Umbilical cord (tissue), 2 donors: ENCODE results near the gene ZNF559. TPM values are rescaled to one million over a fixed set of nuclear protein-coding genes. Genes with fewer than 3 reads are reported as not detected.
"Not testable (repeated sequence)": the region's sequence is repeated elsewhere in the genome, so short reads cannot be mapped to it uniquely, and the experiment has no call there.

Experiments used
- DNase-seq: peaks from one replicate; pipeline ENCODE4 v3.0.0-alpha.2; 2015; ENCODE audit warnings: low spot score
- total RNA-seq: library from RNA; depleted of rRNA; stranded (reverse); fragments of >200 nt; gene quantifications from one replicate; pipeline ENCODE4 v1.2.3, GENCODE V29; 2014; ENCODE audit warnings: low replicate concordance; ENCODE audit not compliant: insufficient read depth

ZNF559 gene
- 32.7 TPM for total RNA-seq

DNA sequence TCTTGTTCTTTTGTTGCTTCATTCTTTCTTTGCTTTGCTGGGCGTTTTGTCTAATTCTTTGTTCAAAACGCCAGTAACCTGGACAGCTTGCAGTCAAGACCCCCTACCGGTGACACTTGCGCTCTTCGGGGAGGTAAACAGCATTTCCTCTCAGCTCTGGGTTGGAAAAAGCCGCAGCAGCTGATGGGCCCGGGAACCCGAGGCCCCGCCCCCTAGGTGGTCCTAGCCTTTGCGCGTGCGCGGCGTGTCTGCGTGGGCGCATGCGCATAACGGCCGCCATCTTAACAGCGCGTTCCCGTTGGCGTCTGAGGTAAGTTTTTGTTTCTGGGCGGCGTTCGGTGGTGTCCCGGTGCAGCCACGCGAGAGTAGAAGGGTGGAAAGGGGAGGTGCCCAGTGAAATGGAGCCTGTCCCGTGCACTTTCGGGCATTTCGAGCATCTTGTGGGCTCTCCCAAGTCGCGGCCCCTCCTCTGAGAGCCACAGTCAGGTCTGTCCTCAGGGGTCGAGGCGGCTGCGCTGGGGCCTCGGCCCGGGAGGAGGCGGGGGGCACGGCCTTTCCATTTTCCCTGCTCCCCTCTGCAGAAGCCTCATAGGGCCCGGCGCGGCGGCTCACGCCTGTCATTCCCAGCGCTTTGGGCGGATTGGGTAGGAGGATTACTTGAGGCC, at the start of gene ZNF559:
ZNF559 (plus strand) TSS at position 261 of the 665 bp plus-strand sequence. CDS start 14,371 bp downstream, outside the sequence.
- peak; percentile 98 for DNase-seq

DNA sequence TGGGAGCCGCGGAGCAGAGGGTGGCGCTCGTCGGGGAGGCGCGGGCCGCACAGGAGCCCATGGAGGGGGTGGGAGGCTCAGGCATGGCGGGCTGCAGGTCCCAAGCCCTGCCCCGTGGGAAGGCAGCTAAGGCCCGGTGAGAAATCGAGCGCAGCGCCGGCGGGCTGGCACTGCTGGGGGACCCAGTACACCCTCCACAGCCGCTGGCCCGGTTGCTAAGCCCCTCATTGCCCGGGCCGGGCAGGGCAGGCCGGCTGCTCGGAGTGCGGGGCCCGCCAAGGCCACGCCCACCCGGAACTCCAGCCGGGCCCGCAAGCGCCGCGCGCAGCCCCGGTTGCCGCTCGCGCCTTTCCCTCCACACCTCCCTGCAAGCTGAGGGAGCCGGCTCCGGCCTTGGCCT, 40.5 kb upstream of the ZNF559 start:
- not testable (repeated sequence) for DNase-seq

- no peak for DNase-seq
Observed at GRCh38 chr19:9289231-9289884, 34.6 kb upstream of the ZNF559 start.

DNA sequence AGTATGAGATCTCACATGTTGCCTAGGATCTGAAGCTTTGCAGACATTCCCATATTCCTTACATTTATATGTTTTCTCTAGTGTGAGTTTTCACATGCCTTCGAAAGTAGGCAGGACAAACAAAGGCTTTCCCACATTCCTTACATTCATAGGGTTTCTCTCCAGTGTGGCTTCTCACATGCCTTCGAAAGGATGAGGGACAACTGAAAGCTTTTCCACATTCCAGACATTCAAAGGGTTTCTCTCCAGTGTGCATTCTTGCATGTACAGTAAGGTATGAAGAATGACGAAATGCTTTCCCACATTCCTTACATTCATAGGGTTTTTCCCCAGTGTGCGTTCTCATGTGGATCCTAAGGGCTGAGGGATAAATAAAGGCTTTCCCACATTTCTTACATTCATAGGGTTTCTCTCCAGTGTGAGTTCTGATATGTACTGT, 28.5 kb upstream of the ZNF559 start:
- no peak for DNase-seq

DNA sequence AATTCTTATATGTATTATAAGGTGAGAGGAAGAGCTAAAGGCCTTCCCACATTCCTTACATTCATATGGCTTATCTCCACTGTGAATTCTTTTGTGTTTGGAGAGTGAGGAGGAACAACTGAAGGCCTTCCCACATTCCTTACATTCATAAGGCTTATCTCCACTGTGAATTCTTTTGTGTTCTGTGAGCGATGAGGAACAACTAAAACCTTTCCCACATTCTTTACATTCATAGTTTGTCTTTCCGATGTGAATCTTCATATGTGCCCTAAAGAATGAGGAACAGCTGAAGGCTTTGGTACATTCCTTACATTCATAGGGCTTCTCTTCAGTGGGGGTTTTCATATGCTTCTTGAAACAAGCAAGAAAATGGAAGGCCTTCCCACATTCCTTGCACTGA, 27.6 kb upstream of the ZNF559 start:
- DNase-seq = no peak

GRCh38 chr19:9306443-9306842, 17.5 kb upstream of the ZNF559 start:
- DNase-seq = no peak

DNA sequence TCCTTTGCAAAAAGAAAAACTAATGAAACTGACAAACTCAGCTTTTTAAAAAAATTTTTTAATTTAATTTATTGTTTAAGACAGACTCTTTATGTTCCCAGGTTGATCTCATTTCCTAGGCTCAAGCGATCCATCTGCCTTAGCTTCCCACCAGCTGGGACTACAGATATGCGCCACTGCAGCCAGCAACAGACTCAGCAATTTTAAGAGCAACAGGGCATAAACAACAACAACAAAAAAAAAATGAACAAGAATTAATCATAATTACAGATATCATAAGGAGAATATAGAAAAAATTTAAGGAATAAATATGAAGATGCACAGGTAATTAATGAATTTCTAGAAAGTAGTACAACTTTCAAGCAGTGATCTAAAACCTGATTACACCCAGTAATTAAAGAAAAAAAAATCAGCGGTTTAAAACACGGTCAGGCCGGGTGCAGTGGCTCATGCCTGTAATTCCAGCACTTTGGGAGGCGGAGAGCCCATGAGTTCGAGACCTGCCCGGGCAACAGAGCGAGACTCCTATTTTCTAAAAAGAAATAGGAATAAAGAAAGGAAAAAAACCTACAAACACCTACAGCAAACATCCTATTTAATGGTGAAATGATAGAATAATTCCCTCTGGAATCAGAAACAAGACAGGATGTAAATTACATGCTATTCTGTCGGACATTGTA, 15.7 kb upstream of the ZNF559 start:
- DNase-seq = no peak

DNA sequence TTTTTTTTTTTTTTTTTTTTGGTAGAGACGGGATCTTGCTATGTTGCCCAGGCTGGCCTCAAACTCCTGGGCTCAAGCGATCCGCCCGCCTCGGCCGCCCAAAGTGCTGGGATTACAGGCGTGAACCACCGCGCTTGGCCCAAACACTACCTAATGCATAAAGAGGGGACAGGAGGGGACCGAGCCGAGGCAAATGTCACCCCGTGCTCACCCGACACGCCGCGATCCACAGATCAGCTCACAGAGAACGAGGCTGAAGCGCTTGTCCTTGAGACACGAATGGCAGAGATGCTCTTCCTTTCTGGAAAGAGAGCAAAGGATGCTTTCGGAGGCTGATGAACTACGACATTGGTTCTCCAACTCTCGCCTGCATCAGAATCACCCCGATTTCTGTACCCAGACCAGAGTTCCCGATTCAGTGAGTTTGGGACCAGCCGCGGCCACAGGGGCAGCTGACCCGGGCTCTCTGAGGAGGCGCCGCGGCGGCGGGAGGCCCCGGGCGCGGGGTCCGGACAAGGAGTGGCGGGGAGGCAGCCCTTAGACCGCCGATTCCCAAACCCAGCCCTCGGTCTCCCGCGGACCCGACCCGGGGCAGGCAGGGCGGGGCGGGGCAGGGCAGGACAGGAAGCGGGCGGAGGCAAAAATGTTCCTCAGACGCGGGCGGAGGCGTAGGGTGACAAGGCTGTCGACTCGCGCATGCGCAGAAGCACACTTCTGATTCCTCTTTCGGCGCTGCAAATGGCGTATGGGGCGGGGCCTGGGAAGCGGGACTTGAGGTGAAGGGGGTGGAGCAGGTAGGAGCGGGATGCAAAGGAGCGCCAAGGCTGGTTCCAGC, 14.6 kb upstream of the ZNF559 start, which contains the start of gene ZNF699:
ZNF699 (minus strand) TSS at position 700 of the 835 bp plus-strand sequence. CDS start 4,719 bp downstream, outside the sequence.
- DNase-seq = peak; percentile 99

DNA sequence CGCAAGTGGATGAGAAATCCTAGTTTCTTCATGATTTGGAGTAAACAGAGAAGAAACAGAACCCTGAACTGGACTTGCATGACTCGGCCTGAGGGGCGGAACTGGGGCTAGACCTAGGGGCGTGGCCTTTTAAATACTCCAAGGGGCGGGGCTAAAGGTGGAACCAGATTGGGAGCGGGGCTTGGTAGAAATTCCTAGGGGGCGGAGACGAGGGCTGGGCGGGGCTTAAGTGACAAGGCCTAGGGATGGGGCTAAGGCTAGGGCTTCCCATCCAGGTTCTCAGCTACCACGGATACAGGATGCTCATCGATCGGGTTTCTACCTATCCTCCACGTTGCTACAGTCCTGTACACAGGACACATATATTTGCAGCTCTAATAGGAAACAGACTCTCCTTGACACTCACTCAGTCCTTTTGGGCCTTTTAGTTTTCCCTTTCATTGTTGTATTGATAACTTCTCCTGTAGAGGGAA, 14.0 kb upstream of the ZNF559 start:
- DNase-seq = no peak

GRCh38 chr19:9313756-9314155, 10.2 kb upstream of the ZNF559 start:
- no peak for DNase-seq

DNA sequence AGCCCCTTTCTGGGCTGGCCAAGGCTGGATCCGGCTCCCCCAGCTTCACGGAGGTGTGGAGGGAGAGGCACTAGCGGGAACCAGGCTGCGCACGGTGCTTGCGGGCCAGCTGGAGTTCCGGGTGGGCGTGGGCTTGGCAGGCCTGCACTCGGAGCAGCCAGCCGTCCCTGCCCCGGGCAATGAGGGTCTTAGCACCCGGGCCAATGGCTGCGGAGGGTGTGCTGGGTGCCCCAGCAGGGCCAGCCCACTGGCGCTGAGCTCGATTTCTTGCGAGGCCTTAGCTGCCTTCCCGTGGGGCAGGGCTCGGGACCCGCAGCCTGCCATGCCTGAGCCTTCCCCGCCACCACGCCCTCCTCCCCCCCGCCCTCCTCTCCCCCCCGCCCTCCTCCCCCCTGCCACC, 2.6 kb upstream of the ZNF559 start:
- no peak for DNase-seq

DNA sequence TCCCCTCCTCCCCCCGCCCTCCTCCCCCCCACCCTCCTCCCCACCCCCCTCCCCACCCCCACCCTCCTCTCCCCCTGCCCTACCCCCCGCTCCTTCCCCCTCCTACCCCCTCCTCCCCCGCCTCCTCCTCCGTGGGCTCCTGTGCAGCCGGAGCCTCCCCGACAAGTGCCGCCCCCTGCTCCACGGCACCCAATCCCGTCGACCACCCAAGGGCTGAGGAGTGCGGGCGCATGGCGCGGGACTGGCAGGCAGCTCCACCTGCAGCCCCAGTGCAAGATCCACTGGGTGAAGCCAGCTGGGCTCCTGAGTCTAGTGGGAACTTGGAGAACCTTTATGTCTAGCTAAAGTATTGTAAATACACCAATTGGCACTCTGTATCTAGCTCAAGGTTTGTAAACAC, 2.2 kb upstream of the ZNF559 start:
- DNase-seq = not testable (repeated sequence)

DNA sequence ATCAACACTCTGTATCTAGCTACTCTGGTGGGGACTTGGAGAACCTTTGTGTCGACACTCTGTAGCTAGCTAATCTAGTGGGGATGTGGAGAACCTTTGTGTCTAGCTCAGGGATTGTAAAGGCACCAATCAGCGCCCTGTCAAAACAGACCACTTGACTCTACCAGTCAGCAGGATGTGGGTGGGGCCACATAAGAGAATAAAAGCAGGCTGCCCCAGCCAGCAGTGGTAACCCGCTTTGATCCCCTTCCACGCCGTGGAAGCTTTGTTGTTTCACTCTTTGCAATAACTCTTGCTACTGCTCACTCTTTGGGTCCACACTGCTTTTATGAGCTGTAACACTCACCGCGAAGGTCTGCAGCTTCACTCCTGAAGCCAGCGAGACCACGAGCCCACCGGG, 1.8 kb upstream of the ZNF559 start:
- not testable (repeated sequence) for DNase-seq

- DNase-seq = peak; percentile 84
Observed at GRCh38 chr19:9323557-9323918, 441 bp upstream of the ZNF559 start.

- no peak for DNase-seq
Observed at GRCh38 chr19:9324584-9324962, 594 bp downstream of the ZNF559 start.

DNA sequence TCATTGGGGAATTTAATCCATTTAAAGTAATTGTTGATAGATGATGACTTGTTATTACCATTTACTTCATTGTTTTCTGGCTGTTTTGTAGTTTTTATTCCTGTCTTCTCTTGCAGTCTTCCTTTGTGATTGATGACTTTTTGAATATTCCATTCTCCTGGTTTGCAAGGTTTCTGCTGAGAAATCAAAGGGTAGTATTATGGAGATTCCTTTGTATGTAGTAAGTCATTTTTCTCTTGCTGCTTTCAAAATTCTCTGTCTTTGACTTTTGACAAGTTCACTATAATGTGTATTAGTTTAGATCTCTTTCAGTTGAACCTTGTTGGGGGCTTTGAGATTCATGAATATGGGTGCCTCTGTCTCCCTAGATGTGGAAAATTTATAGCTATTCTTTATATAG, 6.0 kb downstream of the ZNF559 start:
- DNase-seq = no peak

GRCh38 chr19:9342610-9343304, 18.8 kb downstream of the ZNF559 start:
- DNase-seq = no peak

- no peak for DNase-seq
Observed at GRCh38 chr19:9345005-9345404, 21.0 kb downstream of the ZNF559 start.

DNA sequence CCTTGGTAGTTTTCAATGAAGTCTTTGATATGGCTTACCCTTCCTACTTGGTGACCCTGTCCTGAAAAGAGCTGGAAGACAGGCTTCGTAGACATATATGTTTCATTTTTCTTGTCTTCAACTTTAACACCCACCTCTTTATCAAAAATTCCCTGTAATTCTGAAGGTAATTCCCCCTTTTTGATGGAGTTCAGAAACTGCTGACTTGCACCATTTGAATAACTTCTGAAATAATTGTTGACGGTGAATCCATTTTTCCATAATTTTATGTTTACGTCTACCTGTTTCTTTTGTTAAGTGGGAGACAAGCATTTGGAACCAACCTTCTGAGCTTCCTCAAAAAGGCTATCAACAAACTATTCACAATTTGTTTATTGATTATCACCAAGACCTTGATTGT, 24.3 kb downstream of the ZNF559 start:
- no peak for DNase-seq

DNA sequence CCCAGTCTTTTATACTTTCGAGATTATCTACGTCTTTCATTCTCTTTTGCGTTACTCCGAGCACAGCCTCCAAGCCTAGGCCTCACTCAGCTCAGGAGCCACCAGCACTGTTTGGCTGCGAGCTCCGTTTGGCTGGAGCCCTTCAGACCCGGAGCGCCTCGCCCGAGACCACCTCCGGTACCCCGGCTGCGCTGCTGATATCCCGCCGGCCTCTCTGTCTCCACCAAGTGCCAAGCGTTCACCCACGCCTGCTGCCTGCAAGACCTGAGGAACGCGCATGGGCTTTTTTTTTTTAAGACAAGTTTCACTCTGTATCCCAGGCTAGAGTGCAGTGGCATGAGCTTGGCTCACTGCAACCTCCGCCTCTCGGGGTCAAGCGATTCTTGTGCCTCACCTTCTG, 24.7 kb downstream of the ZNF559 start:
- no peak for DNase-seq

DNA sequence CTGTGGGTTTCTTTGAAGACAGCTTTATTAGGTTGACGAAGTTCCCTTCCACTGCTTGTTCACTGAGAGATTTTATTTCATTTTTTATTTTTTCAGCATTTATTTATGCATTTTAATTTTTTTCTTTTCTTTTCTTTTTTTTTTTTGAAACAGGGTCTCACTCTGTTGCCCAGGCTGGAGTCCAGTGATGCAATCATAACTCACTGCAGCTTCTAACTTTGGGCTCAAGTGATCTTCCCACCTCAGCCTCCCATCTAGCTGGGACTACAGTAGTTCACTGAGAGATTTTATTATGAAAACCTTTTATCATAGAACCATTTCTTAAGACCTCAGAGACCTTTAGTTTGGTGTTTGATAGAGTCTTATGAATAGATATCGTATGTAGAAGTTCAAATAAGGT, 28.5 kb downstream of the ZNF559 start:
- no peak for DNase-seq
